ENCODE measurements around the gene C1GALT1.

GRCh38 chr7:7292608-7293007, 110.3 kb downstream of the C1GALT1 start:
- TF ChIP-seq POLR2AphosphoS5 (IDR thresholded peaks at IDR 0.05; ENCODE audit: borderline replicate concordance, low read depth, low read length): no peak
- TF ChIP-seq EZH2 (IDR thresholded peaks at IDR 0.05): no peak
